SIG-M5 treated with dmso at 0.1 percent for 504 hours (cell line): ENCODE data around the gene PGM2L1.
"Not testable (repeated sequence)": the region's sequence is repeated elsewhere in the genome, so short reads cannot be mapped to it uniquely, and the experiment has no call there.

Experiments
- DNase-seq: peaks from one replicate; lab custom pipeline; 2025; ENCODE audit not compliant: unreplicated experiment; lab: John Stamatoyannopoulos, UW

The PGM2L1 gene

DNA sequence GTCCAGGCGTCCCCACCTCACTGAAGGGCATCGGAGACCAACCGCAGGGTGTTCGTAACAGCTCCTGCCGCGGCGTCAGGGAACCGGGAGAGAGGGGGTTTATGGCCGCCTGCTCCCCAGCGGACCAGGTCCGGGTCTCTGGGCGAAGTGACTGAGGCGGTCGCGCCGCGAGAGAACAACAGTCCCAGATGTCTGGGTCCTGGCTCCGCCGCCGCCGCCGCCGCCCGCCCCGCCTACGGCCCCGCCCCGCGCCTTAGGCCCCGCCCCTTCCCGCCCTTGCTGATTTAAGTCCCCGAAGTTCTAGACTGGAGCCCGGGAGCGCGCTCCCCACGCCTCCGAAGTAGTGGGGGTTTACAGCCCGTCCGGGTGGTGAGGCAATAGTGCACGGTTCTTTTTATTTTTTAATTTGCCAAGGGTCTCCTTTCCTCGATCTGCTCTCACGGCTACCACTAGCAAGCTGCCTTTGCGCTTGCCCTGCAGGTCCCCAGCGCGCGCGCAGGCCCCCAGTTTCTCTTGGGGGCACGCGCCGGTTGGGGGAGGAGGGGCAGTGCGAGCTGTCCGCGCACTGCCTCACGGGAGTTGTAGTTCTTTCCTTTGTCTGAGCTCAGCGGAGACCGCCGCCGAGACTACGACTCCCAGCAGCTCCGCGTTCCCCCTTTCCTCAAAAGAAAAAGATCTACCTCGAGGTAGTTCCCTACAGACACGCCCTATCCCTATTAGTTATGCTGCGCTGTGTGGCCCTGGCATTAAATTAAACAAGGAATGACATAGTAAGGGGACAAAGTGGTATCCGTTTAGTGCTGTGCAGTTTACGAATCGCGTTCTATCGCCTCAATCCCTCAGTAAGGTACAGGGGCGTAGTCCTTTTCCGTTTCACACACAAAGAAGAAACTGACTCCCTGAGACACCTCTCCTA, at the start of gene PGM2L1:
TSS of gene PGM2L1 (minus strand) at position 190 of the 916 bp plus-strand sequence. CDS start 272 bp downstream, outside the sequence.
- DNase-seq = peak; percentile 96

GRCh38 chr11:74447720-74448119, 49.5 kb upstream of the PGM2L1 start:
- DNase-seq = no peak

DNA sequence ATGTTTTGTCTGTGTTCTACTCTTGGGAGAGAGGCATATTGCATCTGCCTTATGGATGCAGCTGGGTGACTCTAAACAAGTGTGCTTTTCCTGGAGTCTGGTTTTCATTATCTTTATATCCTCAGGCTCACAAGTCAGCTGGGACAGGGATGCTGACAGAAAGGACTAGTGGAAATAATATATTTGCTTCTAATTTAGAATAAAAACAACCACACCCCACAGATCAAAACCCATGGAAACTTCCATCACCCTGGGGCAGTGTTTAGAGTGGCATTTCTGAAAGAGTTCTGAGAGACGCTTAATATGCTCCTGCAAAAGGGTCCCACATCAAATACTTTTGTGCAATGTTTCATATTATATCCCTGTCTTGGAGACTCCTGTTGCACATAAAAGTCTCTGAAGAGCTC, 48.3 kb upstream of the PGM2L1 start:
- no peak for DNase-seq

- no peak for DNase-seq
Measured at GRCh38 chr11:74444173-74444826, 46.1 kb upstream of the PGM2L1 start.

- DNase-seq = peak; percentile 30
Measured at GRCh38 chr11:74443071-74443864, 45.0 kb upstream of the PGM2L1 start.

DNA sequence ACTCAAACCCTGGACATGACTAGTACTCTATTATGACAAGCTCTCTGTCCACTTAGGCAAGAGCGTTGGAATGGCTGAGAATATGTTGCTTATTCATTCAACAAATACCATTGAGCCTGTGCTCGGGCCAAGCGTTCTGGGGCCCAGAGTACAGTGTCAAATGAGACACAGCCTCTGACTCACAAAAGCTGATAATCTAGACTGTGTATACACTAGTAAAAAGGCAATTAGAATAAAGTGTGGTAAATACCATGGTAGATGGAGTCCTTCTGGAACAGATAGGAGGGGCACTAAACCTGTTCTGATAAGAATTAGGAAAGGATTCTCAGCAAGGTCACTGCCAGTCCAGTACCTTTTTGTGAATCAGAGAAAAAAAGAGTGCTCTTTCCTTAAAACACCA, 44.4 kb upstream of the PGM2L1 start:
- no peak for DNase-seq

DNA sequence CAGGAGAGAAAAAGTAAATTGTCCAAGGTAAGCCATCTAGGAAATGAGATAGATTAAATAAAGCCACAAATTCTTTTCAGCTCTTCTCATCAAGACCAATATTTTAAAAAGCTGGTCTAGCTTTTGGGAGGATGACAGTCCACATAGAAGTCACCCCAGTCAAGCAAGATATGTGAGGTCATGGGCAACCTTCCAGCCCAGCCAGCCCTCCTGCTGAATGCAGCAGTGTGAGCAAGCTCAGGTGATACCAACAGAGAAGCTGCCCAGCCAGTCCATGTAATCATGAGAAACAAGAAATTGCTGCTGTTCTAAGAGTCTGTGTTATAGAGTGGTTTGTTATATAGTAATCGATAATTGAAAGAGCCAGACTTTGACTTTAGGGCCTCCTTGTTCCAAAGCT, 40.4 kb upstream of the PGM2L1 start:
- DNase-seq = no peak

DNA sequence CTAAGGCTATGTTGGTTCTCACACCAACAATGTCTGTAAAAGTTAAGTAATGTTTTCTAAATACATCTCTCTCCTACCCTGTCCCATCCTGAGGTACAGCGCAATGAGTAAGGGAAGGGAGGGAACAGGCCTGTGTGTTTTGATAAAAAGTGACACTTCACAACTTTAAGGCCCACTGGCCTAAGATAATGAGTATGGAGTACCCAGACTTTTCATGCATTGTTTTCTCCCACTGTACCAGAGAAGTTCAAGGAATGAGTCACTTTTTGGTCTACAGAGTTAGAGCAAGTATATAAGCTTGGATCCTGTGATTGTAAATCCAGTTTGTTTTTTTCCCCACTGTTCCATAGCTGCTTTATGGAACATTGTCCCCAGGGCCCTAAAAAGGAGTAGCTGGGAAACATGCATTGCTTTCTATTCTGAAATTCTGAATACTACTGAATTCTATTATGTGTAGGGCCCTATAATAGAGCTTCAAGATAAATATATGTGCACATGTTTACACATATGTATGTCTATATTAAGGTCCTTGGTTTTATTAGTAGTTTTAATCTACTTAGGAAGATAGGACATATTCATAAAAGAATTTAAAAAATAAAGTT, 39.3 kb upstream of the PGM2L1 start:
- no peak for DNase-seq

DNA sequence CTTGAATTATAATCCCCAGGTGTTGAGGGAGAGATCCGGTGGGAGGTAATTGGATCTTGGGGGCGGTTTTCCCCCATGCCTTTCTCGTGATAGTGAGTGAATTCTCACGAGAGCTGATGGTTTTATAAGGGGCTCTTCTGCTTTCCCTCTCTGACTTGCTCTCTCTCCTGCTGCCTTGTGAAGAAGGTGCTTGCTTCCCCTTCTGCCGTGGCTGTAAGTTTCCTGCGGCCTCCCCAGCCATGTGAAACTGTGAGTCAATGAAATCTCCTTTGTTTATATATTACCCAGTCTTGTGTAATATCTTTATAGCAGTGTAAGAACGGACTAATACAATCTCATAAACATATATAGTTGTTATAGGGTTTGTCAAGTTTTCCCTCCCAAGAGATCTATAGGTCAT, 36.3 kb upstream of the PGM2L1 start:
- peak; percentile 44 for DNase-seq

- no peak for DNase-seq
Measured at GRCh38 chr11:74429205-74429604, 31.0 kb upstream of the PGM2L1 start.

DNA sequence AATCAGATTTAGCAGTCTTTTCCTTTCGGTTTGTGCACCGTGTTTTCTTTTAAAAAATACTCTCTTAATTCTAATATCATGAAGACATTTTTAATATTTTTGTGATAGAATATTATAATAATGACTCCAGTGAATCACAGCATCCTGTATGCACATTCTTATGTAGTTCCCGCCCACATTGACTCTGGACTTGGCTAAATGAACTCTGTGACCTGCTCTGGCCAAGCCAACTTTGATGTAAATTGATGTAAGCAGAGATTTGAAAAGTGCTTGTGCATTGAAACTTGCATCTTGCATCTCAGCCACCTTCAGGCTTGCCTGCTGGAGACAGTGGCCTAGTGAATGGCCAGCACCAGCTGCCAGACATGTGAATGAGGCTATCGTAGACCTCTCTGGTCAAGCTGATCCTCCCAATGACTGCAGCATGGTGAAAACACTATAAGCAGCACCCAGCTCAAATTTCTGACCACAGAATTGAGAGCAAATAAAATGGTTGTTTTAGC, 29.2 kb upstream of the PGM2L1 start:
- no peak for DNase-seq

GRCh38 chr11:74425100-74425499, 26.9 kb upstream of the PGM2L1 start:
- no peak for DNase-seq

GRCh38 chr11:74418509-74418895, 20.3 kb upstream of the PGM2L1 start:
- DNase-seq = peak; percentile 28

GRCh38 chr11:74417860-74418508, 19.8 kb upstream of the PGM2L1 start:
- no peak for DNase-seq

GRCh38 chr11:74417379-74417804, 19.2 kb upstream of the PGM2L1 start:
- DNase-seq = peak; percentile 51

DNA sequence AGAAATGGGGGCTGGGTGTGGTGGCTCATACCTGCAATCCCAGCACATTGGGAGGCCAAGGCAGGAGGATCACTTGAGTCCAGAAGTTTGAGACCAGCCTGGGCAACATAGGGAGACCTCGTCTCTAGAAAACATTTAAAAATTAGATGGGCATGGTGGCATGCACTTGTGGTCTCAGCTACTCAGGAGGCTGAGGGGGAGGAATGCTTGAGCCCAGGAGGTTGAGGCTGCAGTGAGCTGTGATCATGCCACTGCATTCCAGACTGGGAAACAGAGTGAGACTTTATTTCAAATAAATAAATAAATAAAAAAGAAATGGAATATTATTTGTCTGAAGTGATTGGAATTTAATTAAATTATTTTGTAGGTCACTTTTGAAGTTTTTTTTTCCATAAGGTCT, 18.7 kb upstream of the PGM2L1 start:
- DNase-seq = not testable (repeated sequence)

- no peak for DNase-seq
Measured at GRCh38 chr11:74412733-74413359, 14.6 kb upstream of the PGM2L1 start.

DNA sequence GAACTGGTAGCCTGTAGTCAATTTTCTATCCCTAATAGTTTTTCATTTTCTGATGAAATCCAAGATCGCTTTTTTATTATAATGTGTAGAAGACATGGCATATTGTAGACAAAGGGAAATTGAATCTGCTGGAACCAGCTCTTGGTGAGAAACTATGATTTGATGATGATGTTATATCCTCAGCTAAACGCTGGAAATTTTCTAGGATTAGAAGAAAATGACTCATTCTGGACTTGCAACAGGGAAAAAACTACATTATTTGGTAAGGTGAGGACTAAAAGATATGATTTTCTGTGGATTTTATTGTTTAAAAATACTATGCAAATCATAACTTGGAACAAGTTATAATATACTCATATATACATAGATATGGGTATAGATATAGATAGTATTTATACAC, 14.1 kb upstream of the PGM2L1 start:
- DNase-seq = no peak

DNA sequence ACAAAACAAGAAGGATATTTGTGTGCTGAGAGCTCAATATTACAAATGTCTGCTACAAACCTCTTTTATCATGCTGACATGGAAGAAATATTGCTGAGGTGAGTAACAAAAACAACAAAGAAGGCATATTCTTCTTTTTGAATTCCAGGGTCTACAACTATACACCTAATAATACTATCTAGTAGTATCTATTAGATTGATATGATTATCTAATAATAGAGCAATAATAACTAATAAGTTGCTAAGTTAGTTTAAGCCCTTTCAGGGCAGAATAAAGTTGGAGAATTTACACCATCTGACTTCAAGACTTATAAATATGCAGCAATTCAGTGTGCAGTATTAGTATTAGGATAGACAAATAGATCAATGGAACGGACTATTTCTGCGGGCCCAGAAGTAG, 11.4 kb upstream of the PGM2L1 start:
- no peak for DNase-seq
